ENCODE measurements around the gene DYRK4.

The DYRK4 gene

DNA sequence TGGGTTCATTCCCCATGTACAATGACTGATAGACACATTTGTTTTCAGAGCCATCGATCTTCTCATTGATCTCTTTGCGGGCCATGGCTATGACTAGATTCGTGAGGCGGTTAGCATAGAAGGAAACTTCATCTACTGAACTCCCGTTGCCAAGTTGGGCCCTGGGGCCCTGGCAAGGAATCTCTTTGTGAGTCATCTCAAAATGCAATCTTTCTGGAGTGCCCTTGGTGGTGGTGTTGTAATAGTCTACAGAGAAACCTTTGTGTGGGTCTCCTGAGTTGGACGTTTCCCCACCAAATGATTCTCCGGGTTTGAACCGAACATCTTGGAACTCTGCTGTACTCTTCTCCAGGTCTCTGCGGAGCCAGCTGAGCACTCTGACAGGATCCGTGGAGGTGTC lies 66.4 kb downstream of the DYRK4 start:
- DNase-seq, result no peak

DNA sequence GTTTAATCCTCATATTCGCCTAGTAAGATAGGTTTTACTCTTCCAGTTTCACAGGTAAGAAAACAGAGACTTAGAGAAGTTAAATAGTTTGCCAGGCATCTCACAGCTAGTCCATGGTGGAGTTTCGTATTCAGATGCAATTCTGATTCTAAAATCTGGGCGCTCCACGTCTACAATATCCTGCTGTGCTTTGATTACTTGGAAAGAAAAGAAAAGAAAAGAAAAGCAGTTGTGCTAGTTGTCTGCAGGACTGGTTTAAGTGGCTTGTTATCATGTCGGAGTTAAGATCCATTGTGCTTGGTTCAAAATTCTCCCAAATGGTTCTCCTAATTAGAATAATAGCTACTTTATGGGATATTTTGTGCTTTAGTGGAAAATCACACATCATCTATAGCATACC lies 68.3 kb downstream of the DYRK4 start:
- no peak for DNase-seq

DNA sequence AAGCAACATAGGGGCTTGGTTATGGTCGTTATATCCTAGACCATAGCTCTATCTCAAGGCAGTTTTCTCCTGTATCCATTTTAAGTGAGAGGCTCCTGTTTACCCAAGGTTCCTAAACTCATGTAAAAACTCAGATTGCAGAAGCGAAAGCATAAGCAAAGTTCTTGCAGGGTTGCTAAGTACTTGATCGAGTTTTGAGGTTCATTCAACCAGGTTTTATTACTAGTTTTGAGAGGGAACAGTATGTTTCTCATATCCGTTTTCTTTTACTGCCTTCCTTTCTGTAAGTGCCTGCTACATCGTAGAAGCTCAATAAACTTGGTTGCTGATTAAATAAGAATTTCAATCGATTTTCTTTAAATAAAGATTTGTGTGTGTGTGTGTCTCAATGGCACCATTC lies 81.7 kb downstream of the DYRK4 start:
- no peak for DNase-seq

DNA sequence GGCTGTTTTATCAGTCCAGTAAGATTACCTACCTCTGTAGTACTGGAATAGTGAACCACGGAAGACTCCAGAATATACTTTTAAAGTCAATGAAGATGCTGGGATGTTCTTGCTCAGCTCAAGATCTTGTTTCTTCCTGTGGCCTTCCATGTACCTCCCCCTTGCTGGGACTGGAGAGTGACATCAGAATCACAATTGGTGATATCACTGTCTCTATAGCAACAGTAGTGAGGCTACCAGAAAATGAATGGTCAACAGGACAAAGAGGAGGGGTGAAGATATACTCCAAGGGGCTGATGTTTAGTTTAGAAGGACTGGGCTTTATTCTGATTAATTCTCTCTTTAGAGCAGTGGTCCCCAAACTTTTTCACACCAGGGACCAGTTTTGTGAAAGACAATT lies 83.0 kb downstream of the DYRK4 start:
- no peak for DNase-seq

DNA sequence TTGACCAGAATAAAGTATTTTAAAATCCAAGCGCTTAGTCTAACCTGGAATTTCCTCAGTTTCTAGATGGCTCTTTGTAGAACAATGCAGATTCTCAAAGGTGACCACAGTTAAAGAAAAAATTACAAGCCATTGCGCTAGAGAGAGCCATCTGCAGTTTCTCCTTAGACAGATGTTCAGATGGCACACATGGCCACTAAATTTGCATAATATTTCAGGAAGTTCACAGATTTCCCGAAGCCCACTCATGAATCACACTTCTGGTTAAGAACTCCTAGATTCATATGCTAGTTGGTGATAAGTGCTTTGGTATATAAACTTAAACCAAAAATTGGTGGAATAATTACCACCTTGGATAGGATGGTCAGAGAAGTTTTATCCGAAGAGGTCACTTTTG lies 86.1 kb downstream of the DYRK4 start:
- DNase-seq, result no peak

GRCh38 chr12:4648501-4649357 lies 86.7 kb downstream of the DYRK4 start, which contains the start of the genes AKAP3 and NDUFA9:
Gene AKAP3, minus strand, starts transcription at chr12:4649051. Its CDS starts 10,855 bp downstream, at chr12:4638196.
Gene NDUFA9, plus strand, starts transcription at chr12:4649114. Its CDS starts 13 bp downstream, at chr12:4649127.
- DNase-seq, result peak; percentile 69 to 70

DNA sequence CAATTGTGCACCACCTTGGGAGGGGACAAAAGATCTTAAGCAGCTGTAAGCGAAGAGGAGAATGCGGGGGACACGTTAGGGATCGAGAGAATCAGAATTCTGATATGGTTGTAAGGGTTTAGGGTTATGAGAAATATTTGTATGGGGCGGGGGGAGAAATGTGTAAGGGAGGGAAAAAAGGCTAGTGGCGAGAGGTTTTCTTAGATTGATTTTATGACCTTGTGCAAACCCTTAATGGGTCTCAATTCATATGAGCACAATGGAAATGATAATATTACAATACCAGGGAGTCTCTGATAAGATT lies 87.3 kb downstream of the DYRK4 start:
- DNase-seq, result no peak

DNA sequence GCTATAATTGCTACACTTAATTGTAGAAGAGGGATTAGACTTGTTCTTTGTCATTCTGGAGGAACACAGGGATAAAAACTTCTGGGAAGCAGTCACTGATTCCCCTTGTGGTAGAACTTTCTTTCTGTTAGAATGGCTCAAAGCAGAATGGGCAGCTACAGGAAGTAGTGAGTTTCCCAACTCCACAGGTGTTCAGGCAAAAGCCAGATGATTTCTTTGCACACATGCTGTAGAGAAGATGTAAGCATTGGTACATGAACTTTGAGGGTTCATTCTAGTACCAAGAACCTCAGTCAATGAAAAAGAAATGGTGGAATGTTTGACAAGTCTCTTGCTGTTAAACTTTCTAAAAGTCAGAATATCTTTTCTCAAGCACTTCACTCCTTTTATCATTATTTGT lies 91.2 kb downstream of the DYRK4 start:
- no peak for DNase-seq

DNA sequence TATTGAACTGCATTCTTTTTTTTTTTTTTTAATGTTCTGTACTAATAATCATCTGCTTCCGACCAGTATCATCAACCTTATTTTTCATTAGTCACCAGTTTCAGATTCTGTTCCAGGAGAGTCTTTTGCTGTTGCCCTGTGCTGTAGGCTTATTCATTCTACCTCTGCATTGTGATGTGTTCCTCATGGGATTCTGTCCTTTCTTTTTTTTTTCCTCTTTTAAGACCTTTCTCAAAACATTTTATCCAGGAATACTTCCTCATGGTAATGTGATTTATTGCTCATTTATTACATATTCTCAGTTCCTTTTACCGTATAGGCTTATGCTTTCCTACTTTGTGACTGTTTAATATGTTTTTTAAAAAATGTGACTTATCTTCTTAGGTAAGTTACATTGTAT lies 91.7 kb downstream of the DYRK4 start:
- DNase-seq, result no peak

Measured in activated CD4-positive, alpha-beta T cell treated with anti-CD3 and anti-CD28 coated beads, Interleukin-2, amount 50 U/mL, for 4 hours (primary cell).